ENCODE data around the gene PLCH1.

Gene PLCH1

GRCh38 chr3:155347901-155348300, 397.0 kb downstream of the PLCH1 start (continued):
- TF ChIP-seq, protein P1, sequence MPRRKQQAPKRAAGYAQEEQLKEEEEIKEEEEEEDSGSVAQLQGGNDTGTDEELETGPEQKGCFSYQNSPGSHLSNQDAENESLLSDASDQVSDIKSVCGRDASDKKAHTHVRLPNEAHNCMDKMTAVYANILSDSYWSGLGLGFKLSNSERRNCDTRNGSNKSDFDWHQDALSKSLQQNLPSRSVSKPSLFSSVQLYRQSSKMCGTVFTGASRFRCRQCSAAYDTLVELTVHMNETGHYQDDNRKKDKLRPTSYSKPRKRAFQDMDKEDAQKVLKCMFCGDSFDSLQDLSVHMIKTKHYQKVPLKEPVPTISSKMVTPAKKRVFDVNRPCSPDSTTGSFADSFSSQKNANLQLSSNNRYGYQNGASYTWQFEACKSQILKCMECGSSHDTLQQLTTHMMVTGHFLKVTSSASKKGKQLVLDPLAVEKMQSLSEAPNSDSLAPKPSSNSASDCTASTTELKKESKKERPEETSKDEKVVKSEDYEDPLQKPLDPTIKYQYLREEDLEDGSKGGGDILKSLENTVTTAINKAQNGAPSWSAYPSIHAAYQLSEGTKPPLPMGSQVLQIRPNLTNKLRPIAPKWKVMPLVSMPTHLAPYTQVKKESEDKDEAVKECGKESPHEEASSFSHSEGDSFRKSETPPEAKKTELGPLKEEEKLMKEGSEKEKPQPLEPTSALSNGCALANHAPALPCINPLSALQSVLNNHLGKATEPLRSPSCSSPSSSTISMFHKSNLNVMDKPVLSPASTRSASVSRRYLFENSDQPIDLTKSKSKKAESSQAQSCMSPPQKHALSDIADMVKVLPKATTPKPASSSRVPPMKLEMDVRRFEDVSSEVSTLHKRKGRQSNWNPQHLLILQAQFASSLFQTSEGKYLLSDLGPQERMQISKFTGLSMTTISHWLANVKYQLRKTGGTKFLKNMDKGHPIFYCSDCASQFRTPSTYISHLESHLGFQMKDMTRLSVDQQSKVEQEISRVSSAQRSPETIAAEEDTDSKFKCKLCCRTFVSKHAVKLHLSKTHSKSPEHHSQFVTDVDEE (CRISPR knock-in tag; IDR thresholded peaks at IDR 0.05) = no peak

GRCh38 chr3:155342344-155342743, 402.5 kb downstream of the PLCH1 start:
- no peak for ATAC-seq
- TF ChIP-seq ARNTL (CRISPR knock-in tag; IDR thresholded peaks at IDR 0.05; ENCODE audit: borderline replicate concordance, low read depth) = no peak
- TF ChIP-seq CSDC2 (CRISPR knock-in tag; IDR thresholded peaks at IDR 0.05) = no peak
- TF ChIP-seq PPARA (CRISPR knock-in tag; IDR thresholded peaks at IDR 0.05; ENCODE audit: borderline replicate concordance) = no peak
- TF ChIP-seq, protein P2, sequence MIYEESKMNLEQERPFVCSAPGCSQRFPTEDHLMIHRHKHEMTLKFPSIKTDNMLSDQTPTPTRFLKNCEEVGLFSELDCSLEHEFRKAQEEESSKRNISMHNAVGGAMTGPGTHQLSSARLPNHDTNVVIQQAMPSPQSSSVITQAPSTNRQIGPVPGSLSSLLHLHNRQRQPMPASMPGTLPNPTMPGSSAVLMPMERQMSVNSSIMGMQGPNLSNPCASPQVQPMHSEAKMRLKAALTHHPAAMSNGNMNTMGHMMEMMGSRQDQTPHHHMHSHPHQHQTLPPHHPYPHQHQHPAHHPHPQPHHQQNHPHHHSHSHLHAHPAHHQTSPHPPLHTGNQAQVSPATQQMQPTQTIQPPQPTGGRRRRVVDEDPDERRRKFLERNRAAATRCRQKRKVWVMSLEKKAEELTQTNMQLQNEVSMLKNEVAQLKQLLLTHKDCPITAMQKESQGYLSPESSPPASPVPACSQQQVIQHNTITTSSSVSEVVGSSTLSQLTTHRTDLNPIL (CRISPR knock-in tag; IDR thresholded peaks at IDR 0.05; ENCODE audit: low read depth) = no peak
- TF ChIP-seq ESRRG (CRISPR knock-in tag; IDR thresholded peaks at IDR 0.05) = no peak
- no peak for TF ChIP-seq ZNF70 (CRISPR knock-in tag; IDR thresholded peaks at IDR 0.05)
- no peak for TF ChIP-seq TCF4 (CRISPR knock-in tag; IDR thresholded peaks at IDR 0.05; ENCODE audit: borderline replicate concordance)
- TF ChIP-seq ZNF565 (CRISPR knock-in tag; conservative IDR thresholded peaks at IDR 0.05; ENCODE audit: low read depth) = no peak
- no peak for TF ChIP-seq RARB (CRISPR knock-in tag; IDR thresholded peaks at IDR 0.05)
- TF ChIP-seq, protein P3, sequence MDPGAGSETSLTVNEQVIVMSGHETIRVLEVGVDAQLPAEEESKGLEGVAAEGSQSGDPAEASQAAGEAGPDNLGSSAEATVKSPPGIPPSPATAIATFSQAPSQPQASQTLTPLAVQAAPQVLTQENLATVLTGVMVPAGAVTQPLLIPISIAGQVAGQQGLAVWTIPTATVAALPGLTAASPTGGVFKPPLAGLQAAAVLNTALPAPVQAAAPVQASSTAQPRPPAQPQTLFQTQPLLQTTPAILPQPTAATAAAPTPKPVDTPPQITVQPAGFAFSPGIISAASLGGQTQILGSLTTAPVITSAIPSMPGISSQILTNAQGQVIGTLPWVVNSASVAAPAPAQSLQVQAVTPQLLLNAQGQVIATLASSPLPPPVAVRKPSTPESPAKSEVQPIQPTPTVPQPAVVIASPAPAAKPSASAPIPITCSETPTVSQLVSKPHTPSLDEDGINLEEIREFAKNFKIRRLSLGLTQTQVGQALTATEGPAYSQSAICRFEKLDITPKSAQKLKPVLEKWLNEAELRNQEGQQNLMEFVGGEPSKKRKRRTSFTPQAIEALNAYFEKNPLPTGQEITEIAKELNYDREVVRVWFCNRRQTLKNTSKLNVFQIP (CRISPR knock-in tag; IDR thresholded peaks at IDR 0.05; ENCODE audit: borderline replicate concordance, low read depth) = no peak
- no peak for TF ChIP-seq OSR1 (CRISPR knock-in tag; IDR thresholded peaks at IDR 0.05)
- TF ChIP-seq ZNF8 (CRISPR knock-in tag; IDR thresholded peaks at IDR 0.05) = no peak
- TF ChIP-seq GLIS3 (CRISPR knock-in tag; IDR thresholded peaks at IDR 0.05) = no peak
- no peak for TF ChIP-seq ISL1 (CRISPR knock-in tag; IDR thresholded peaks at IDR 0.05)
- TF ChIP-seq SNAI2 (CRISPR knock-in tag; IDR thresholded peaks at IDR 0.05) = no peak
- TF ChIP-seq TOX (CRISPR knock-in tag; IDR thresholded peaks at IDR 0.05; ENCODE audit: borderline replicate concordance) = no peak

DNA sequence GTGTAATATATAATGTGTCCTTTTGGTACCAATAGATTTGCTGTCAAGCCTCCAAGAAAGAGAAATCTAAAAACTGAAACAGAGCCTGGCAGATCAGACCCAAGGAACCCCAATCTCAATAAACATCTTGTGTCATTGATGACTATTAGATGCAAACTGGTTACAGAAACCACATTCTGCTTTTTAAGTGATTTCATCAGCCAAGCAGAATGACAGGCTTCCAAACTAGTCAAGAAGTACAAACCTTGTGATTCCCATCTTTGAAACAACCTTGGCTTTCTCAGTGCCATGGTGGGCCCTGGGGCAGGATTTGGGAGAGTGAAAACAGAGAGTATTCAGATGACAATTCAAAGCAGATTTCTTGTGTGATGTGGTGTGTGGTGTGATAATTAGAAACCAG, 405.8 kb downstream of the PLCH1 start:
- ATAC-seq = no peak

GRCh38 chr3:155335724-155336354, 409.0 kb downstream of the PLCH1 start:
- no peak for ATAC-seq
- TF ChIP-seq GLIS3 (CRISPR knock-in tag; IDR thresholded peaks at IDR 0.05) = no peak
- TF ChIP-seq ZNF8 (CRISPR knock-in tag; IDR thresholded peaks at IDR 0.05) = no peak
- TF ChIP-seq ARNTL (CRISPR knock-in tag; IDR thresholded peaks at IDR 0.05; ENCODE audit: borderline replicate concordance, low read depth) = no peak
- no peak for TF ChIP-seq ZC3H10 (CRISPR knock-in tag; IDR thresholded peaks at IDR 0.05)
- no peak for TF ChIP-seq SNAI2 (CRISPR knock-in tag; IDR thresholded peaks at IDR 0.05)
- TF ChIP-seq PPARA (CRISPR knock-in tag; IDR thresholded peaks at IDR 0.05; ENCODE audit: borderline replicate concordance) = no peak
- no peak for TF ChIP-seq RARB (CRISPR knock-in tag; IDR thresholded peaks at IDR 0.05)
- TF ChIP-seq ZFP30 (CRISPR knock-in tag; IDR thresholded peaks at IDR 0.05) = no peak
- TF ChIP-seq, protein P4, sequence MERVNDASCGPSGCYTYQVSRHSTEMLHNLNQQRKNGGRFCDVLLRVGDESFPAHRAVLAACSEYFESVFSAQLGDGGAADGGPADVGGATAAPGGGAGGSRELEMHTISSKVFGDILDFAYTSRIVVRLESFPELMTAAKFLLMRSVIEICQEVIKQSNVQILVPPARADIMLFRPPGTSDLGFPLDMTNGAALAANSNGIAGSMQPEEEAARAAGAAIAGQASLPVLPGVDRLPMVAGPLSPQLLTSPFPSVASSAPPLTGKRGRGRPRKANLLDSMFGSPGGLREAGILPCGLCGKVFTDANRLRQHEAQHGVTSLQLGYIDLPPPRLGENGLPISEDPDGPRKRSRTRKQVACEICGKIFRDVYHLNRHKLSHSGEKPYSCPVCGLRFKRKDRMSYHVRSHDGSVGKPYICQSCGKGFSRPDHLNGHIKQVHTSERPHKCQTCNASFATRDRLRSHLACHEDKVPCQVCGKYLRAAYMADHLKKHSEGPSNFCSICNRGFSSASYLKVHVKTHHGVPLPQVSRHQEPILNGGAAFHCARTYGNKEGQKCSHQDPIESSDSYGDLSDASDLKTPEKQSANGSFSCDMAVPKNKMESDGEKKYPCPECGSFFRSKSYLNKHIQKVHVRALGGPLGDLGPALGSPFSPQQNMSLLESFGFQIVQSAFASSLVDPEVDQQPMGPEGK (CRISPR knock-in tag; IDR thresholded peaks at IDR 0.05; ENCODE audit: borderline replicate concordance) = no peak
- TF ChIP-seq ZNF70 (CRISPR knock-in tag; IDR thresholded peaks at IDR 0.05) = no peak
- TF ChIP-seq, protein P5, sequence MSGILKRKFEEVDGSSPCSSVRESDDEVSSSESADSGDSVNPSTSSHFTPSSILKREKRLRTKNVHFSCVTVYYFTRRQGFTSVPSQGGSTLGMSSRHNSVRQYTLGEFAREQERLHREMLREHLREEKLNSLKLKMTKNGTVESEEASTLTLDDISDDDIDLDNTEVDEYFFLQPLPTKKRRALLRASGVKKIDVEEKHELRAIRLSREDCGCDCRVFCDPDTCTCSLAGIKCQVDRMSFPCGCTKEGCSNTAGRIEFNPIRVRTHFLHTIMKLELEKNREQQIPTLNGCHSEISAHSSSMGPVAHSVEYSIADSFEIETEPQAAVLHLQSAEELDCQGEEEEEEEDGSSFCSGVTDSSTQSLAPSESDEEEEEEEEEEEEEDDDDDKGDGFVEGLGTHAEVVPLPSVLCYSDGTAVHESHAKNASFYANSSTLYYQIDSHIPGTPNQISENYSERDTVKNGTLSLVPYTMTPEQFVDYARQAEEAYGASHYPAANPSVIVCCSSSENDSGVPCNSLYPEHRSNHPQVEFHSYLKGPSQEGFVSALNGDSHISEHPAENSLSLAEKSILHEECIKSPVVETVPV (CRISPR knock-in tag; IDR thresholded peaks at IDR 0.05) = no peak
- TF ChIP-seq ZNF565 (CRISPR knock-in tag; conservative IDR thresholded peaks at IDR 0.05; ENCODE audit: low read depth) = no peak
- no peak for TF ChIP-seq ESRRG (CRISPR knock-in tag; IDR thresholded peaks at IDR 0.05)
- TF ChIP-seq CSDC2 (CRISPR knock-in tag; IDR thresholded peaks at IDR 0.05) = no peak
- TF ChIP-seq ISL1 (CRISPR knock-in tag; IDR thresholded peaks at IDR 0.05) = no peak

More for the DNA sequence above, 405.8 kb downstream of the PLCH1 start:
- TF ChIP-seq TCF4 (CRISPR knock-in tag; IDR thresholded peaks at IDR 0.05; ENCODE audit: borderline replicate concordance) = no peak
- no peak for TF ChIP-seq CSDC2 (CRISPR knock-in tag; IDR thresholded peaks at IDR 0.05)
- TF ChIP-seq ESRRG (CRISPR knock-in tag; IDR thresholded peaks at IDR 0.05) = no peak
- TF ChIP-seq RARB (CRISPR knock-in tag; IDR thresholded peaks at IDR 0.05) = no peak
- TF ChIP-seq SNAI2 (CRISPR knock-in tag; IDR thresholded peaks at IDR 0.05) = no peak
- TF ChIP-seq ZNF8 (CRISPR knock-in tag; IDR thresholded peaks at IDR 0.05) = no peak
- no peak for TF ChIP-seq ZFP30 (CRISPR knock-in tag; IDR thresholded peaks at IDR 0.05)
- no peak for TF ChIP-seq ZNF70 (CRISPR knock-in tag; IDR thresholded peaks at IDR 0.05)
